HCT116 (cell line): ENCODE measurements around the gene EIF4E2. TPM values are rescaled to one million over a fixed set of nuclear protein-coding genes. Genes with fewer than 3 reads are reported as not detected.

ENCODE experiments used
- ATAC-seq: fragments of 200-7000 bp; cut with Tn5 transposase; 2 replicates; pipeline ENCODE4 v1.9.1; 2020; ENCODE audit warnings: mild to moderate bottlenecking, moderate library complexity
- BruUV-seq: library from RNA; stranded (reverse); fragments of 400-500 nt; replicated peaks from 2 replicates; lab custom pipeline; 2021; lab: Mats Ljungman, UMichigan
- CTCF ChIA-PET: fragments of 300-600 bp; sonication (Branson Sonifier 250); formaldehyde crosslinking; loops from one replicate; lab custom pipeline; 2021; ENCODE audit warnings: antibody characterized with exemption; lab: Charles Lee
- POLR2A ChIA-PET: fragments of 300-600, 350-600 bp; sonication (Branson Sonifier 250); formaldehyde crosslinking; loops from one replicate; lab custom pipeline; 2021; ENCODE audit warnings: antibody characterized with exemption; lab: Charles Lee
- RAD21 ChIA-PET, 2 experiments: fragments of 300-600 bp; sonication (Branson Sonifier 250); formaldehyde crosslinking; loops; one replicate each; lab custom pipeline; 2023; ENCODE audit warnings: low total read pairs in 2 of 2; ENCODE audit not compliant: uncharacterized antibody in 2 of 2, unreplicated experiment in 2 of 2, low non-redundant PET in 1 of 2; lab: Charles Lee
- DNase-seq: peaks from one replicate; pipeline ENCODE4 v3.0.0-alpha.2; 2010; ENCODE audit warnings: low read depth, low spot score
- H2AFZ ChIP-seq: fragments of 200-600 bp; shearing (Covaris generic), sonication (generic); 2 replicates; pipeline ENCODE4 v1.6.1; 2017; ENCODE audit warnings: low read depth, mixed run types, mixed read lengths, antibody characterized with exemption, low read length; ENCODE audit not compliant: poor library complexity, severe bottlenecking
- H3K27ac ChIP-seq: 2 replicates; pipeline ENCODE4 v1.5.1; 2012; ENCODE audit warnings: low read depth, low read length
- H3K27me3 ChIP-seq: fragments of 200-600 bp; sonication (generic); 2 replicates; pipeline ENCODE4 v1.6.1; 2016; ENCODE audit warnings: mixed run types, low read length, mixed read lengths; ENCODE audit not compliant: insufficient read depth
- H3K36me3 ChIP-seq, 2 experiments: fragments of 200-500 bp in 1 of 2; fragments of 200-600 bp in 1 of 2; sonication (Bioruptor generic) in 1 of 2; sonication (generic) in 1 of 2; 2 replicates each; pipeline versions ENCODE4 v1.5.1 to v1.6.1; 2014 to 2016; ENCODE audit warnings: low read length in 2 of 2, inconsistent platforms in 1 of 2, mixed read lengths in 1 of 2, mixed run types in 1 of 2; ENCODE audit not compliant: insufficient read depth in 2 of 2, control insufficient read depth in 1 of 2
- H3K4me1 ChIP-seq, 2 experiments: fragments of 200-600 bp in 1 of 2; sonication (generic) in 1 of 2; 2 replicates each; pipeline versions ENCODE4 v1.5.1 to v1.6.1; 2012 to 2017; ENCODE audit warnings: low read length in 2 of 2, inconsistent platforms in 1 of 2, mild to moderate bottlenecking in 1 of 2, mixed read lengths in 1 of 2, mixed run types in 1 of 2, moderate library complexity in 1 of 2; ENCODE audit not compliant: insufficient read depth in 2 of 2, control insufficient read depth in 1 of 2
- H3K4me2 ChIP-seq: fragments of 200-600 bp; sonication (generic); 2 replicates; pipeline ENCODE4 v1.6.1; 2017; ENCODE audit warnings: mixed run types, low read length, mixed read lengths
- H3K4me3 ChIP-seq, 2 experiments: fragments of 200-600 bp in 1 of 2; sonication (generic) in 1 of 2; replicated peaks in 1 of 2; 2 replicates each; pipeline ENCODE4 v1.5.1; 2011 to 2016; ENCODE audit warnings: low read length in 2 of 2, control low read depth in 1 of 2, low read depth in 1 of 2, mild to moderate bottlenecking in 1 of 2, mixed read lengths in 1 of 2, mixed run types in 1 of 2
- H3K79me2 ChIP-seq: fragments of 200-600 bp; sonication (generic); 2 replicates; pipeline ENCODE4 v1.6.1; 2017; ENCODE audit warnings: mild to moderate bottlenecking, mixed run types, low read length, moderate library complexity, mixed read lengths; ENCODE audit not compliant: insufficient read depth
- H3K9ac ChIP-seq: fragments of 200-600 bp; sonication (generic); 2 replicates; pipeline ENCODE4 v1.6.1; 2016; ENCODE audit warnings: low read length, mixed read lengths
- H3K9me2 ChIP-seq: fragments of 200-600 bp; sonication (generic), shearing (Covaris generic); 2 replicates; pipeline ENCODE4 v1.6.1; 2017; ENCODE audit warnings: mixed run types, mild to moderate bottlenecking, moderate library complexity; ENCODE audit not compliant: insufficient read depth
- H3K9me3 ChIP-seq, 2 experiments: fragments of 200-500 bp in 1 of 2; fragments of 200-600 bp in 1 of 2; sonication (Bioruptor generic) in 1 of 2; sonication (generic) in 1 of 2; 2 replicates each; pipeline ENCODE4 v1.6.1; 2014 to 2017; ENCODE audit warnings: low read length in 2 of 2, mixed read lengths in 2 of 2, inconsistent platforms in 1 of 2, low read depth in 1 of 2, mild to moderate bottlenecking in 1 of 2, mixed run types in 1 of 2, moderate library complexity in 1 of 2; ENCODE audit not compliant: control insufficient read depth in 1 of 2, insufficient read depth in 1 of 2
- H4K20me1 ChIP-seq: fragments of 200-600 bp; sonication (generic), shearing (Covaris generic); 2 replicates; pipeline ENCODE4 v1.6.1; 2017; ENCODE audit warnings: mixed run types, mild to moderate bottlenecking, moderate library complexity; ENCODE audit not compliant: insufficient read depth
- ATF3 ChIP-seq: IDR thresholded peaks from 2 replicates; pipeline ENCODE4 v1.6.1; 2012
- CBX3 ChIP-seq: IDR thresholded peaks from 2 replicates; pipeline ENCODE4 v1.6.1; 2012; ENCODE audit warnings: low read depth
- CEBPB ChIP-seq: IDR thresholded peaks from 2 replicates; pipeline ENCODE4 v1.6.1; 2012; ENCODE audit warnings: low read depth
- CTCF ChIP-seq, 3 experiments: fragments of 200-600 bp in 1 of 3; sonication (generic) in 1 of 3; IDR thresholded peaks in 2 of 3; conservative IDR thresholded peaks in 1 of 3; 2 replicates each; pipeline ENCODE4 v1.5.1; 2012 to 2017; ENCODE audit warnings: low read depth in 2 of 3, low read length in 2 of 3, antibody characterized with exemption in 1 of 3, borderline replicate concordance in 1 of 3, control low read depth in 1 of 3, mild to moderate bottlenecking in 1 of 3, mixed read lengths in 1 of 3, mixed run types in 1 of 3, moderate library complexity in 1 of 3; ENCODE audit not compliant: insufficient read depth in 1 of 3
- EGR1 ChIP-seq: IDR thresholded peaks from 2 replicates; pipeline ENCODE4 v1.6.1; 2012; ENCODE audit warnings: low read depth
- ELF1 ChIP-seq: IDR thresholded peaks from 2 replicates; pipeline ENCODE4 v1.6.1; 2012; ENCODE audit warnings: low read depth, borderline replicate concordance
- FOSL1 ChIP-seq: IDR thresholded peaks from 2 replicates; pipeline ENCODE4 v1.6.1; 2012; ENCODE audit warnings: low read depth
- MAX ChIP-seq: IDR thresholded peaks from 2 replicates; pipeline ENCODE4 v1.6.1; 2012
- POLR2A ChIP-seq: IDR thresholded peaks from 2 replicates; pipeline ENCODE4 v1.7.0; 2011; ENCODE audit warnings: borderline replicate concordance; ENCODE audit not compliant: insufficient read depth, insufficient read length; ENCODE audit errors: extremely low read depth
- RAD21 ChIP-seq: IDR thresholded peaks from 2 replicates; pipeline ENCODE4 v1.6.1; 2012; ENCODE audit warnings: low read depth, mild to moderate bottlenecking
- REST ChIP-seq: IDR thresholded peaks from 2 replicates; pipeline ENCODE4 v1.6.1; 2012; ENCODE audit warnings: low read depth
- SIN3A ChIP-seq: IDR thresholded peaks from 2 replicates; pipeline ENCODE4 v1.6.1; 2012; ENCODE audit warnings: low read depth
- SRF ChIP-seq: IDR thresholded peaks from 2 replicates; pipeline ENCODE4 v1.6.1; 2012; ENCODE audit warnings: low read depth
- TCF7L2 ChIP-seq: IDR thresholded peaks from 2 replicates; pipeline ENCODE4 v1.7.0; 2011; ENCODE audit warnings: borderline replicate concordance, inconsistent platforms; ENCODE audit not compliant: insufficient read depth, insufficient read length; ENCODE audit errors: extremely low read depth
- YY1 ChIP-seq: IDR thresholded peaks from 2 replicates; pipeline ENCODE4 v1.6.1; 2011; ENCODE audit warnings: low read length, low read depth, moderate library complexity, mild to moderate bottlenecking; ENCODE audit not compliant: insufficient replicate concordance; ENCODE audit errors: extremely low read depth
- ZBTB33 ChIP-seq: IDR thresholded peaks from 2 replicates; pipeline ENCODE4 v1.6.1; 2011; ENCODE audit warnings: mild to moderate bottlenecking, low read length, moderate library complexity; ENCODE audit not compliant: insufficient replicate concordance; ENCODE audit errors: extremely low read depth
- ZFX ChIP-seq: fragments of 450-650 bp; IDR thresholded peaks from 2 replicates; pipeline ENCODE4 v1.6.1; 2017
- ZNF274 ChIP-seq: fragments of 200-500 bp; sonication (Bioruptor generic); IDR thresholded peaks from 2 replicates; pipeline ENCODE4 v1.6.1; 2014; ENCODE audit warnings: mild to moderate bottlenecking, low read depth, low read length, inconsistent platforms
- intact Hi-C: fragments of 100-400 bp; cut with micrococcal nuclease; formaldehyde crosslinking; loops from 2 replicates; pipeline ENCODE4 v1.10.0; 2022
- total RNA-seq: library from RNA; stranded (reverse); gene quantifications from one replicate; pipeline ENCODE4 v1.2.1, GENCODE V29; 2021; ENCODE audit not compliant: unreplicated experiment

Gene EIF4E2
- total RNA-seq, 1 experiment from 2014 or later, result 58.6 TPM

- Histone ChIP-seq H3K4me3 (no peak overlapping the region), H3K9me2 (no peaks in the 10 kb centered on the region), H4K20me1 (no peaks in the 10 kb centered on the region), H3K36me3 (no peaks in the 10 kb centered on the region), H3K9me3 (no peaks in the 10 kb centered on the region), H3K27me3 (no peaks in the 10 kb centered on the region), H2AFZ (no peak overlapping the region), H3K4me1 (no peaks in the 10 kb centered on the region), H3K9ac (no peak overlapping the region), H3K79me2 (no peaks in the 10 kb centered on the region), H3K4me2 (no peak overlapping the region), H3K27ac (no peak overlapping the region)
- RAD21 ChIA-PET, result no interaction called here
- ATAC-seq (no peak), DNase-seq (no peak)
- POLR2A ChIA-PET, result no interaction called here
- intact Hi-C loops, result no loop called here
- BruUV-seq, result no TSS peak
- no peak for TF ChIP-seq TCF7L2
- TF ChIP-seq RAD21, result no peak
- no peak for TF ChIP-seq SRF
- TF ChIP-seq ZFX, result no peak
- TF ChIP-seq CEBPB, result no peak
- TF ChIP-seq FOSL1, result no peak
- no peak for TF ChIP-seq SIN3A
- TF ChIP-seq POLR2A, result no peak
- no peak for TF ChIP-seq YY1
- TF ChIP-seq ZBTB33, result no peak
- no peak for TF ChIP-seq CBX3
- TF ChIP-seq REST, result no peak
- TF ChIP-seq MAX, result no peak
- no peak for TF ChIP-seq CTCF (IDR thresholded peaks at IDR 0.05 in 2 of 3, conservative IDR thresholded peaks at IDR 0.05 in 1 of 3; ENCODE audit: borderline replicate concordance in 1 of 3, insufficient read depth in 1 of 3, low read depth in 2 of 3, low read length in 2 of 3)
- no peak for TF ChIP-seq ZNF274
- TF ChIP-seq EGR1, result no peak
- no peak for TF ChIP-seq ATF3
- TF ChIP-seq ELF1, result no peak
- CTCF ChIA-PET, result no interaction called here
Measured at GRCh38 chr2:232530626-232531260, 19.7 kb upstream of the EIF4E2 start.
